ENCODE results near the gene HACD3.

DNA sequence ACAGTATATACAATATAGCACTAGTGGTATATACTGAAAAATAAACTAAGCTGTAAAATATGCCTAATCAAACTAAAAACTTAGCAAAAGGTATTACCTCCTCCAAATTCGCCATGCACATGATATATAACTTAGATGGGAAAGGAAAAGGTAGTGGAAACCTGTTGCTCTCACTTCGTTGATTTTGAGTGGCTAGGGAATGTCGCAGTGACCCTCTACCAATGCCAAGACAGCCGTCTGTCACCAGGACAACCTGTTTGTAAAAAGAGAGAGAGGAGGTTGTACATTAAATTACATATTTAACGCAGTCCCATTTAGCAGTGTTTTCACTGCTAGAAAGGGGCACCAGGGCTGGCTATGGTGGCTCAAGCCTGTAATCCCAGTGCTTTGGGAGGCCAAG is 69.4 kb downstream of the HACD3 start:
- no peak for TF ChIP-seq EZH2 (conservative IDR thresholded peaks at IDR 0.05; ENCODE audit: low read depth, low read length)
- no peak for TF ChIP-seq ELF1 (CRISPR knock-in tag; IDR thresholded peaks at IDR 0.05)
- no peak for TF ChIP-seq KDM1A (CRISPR knock-in tag; IDR thresholded peaks at IDR 0.05)
- TF ChIP-seq BHLHE40 (IDR thresholded peaks at IDR 0.05; ENCODE audit: low read length): no peak
- TF ChIP-seq, protein P1, sequence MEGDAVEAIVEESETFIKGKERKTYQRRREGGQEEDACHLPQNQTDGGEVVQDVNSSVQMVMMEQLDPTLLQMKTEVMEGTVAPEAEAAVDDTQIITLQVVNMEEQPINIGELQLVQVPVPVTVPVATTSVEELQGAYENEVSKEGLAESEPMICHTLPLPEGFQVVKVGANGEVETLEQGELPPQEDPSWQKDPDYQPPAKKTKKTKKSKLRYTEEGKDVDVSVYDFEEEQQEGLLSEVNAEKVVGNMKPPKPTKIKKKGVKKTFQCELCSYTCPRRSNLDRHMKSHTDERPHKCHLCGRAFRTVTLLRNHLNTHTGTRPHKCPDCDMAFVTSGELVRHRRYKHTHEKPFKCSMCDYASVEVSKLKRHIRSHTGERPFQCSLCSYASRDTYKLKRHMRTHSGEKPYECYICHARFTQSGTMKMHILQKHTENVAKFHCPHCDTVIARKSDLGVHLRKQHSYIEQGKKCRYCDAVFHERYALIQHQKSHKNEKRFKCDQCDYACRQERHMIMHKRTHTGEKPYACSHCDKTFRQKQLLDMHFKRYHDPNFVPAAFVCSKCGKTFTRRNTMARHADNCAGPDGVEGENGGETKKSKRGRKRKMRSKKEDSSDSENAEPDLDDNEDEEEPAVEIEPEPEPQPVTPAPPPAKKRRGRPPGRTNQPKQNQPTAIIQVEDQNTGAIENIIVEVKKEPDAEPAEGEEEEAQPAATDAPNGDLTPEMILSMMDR (CRISPR knock-in tag; IDR thresholded peaks at IDR 0.05): no peak
- TF ChIP-seq ATF2 (CRISPR knock-in tag; IDR thresholded peaks at IDR 0.05): no peak
- TF ChIP-seq, protein P2, sequence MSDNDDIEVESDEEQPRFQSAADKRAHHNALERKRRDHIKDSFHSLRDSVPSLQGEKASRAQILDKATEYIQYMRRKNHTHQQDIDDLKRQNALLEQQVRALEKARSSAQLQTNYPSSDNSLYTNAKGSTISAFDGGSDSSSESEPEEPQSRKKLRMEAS (IDR thresholded peaks at IDR 0.05): no peak
- TF ChIP-seq CEBPB (IDR thresholded peaks at IDR 0.05; ENCODE audit: borderline replicate concordance, low read depth, low read length): no peak
- no peak for TF ChIP-seq GABPA (IDR thresholded peaks at IDR 0.05; ENCODE audit: low read depth, low read length)
- no peak for TF ChIP-seq GABPA (CRISPR knock-in tag; IDR thresholded peaks at IDR 0.05; ENCODE audit: low read depth)

All from HepG2 (cell line).